H9 (cell line): ENCODE results near the gene C3. TPM values are rescaled to one million over a fixed set of nuclear protein-coding genes. Genes with fewer than 3 reads are reported as not detected.

Source experiments
- DNase-seq: peaks from one replicate; pipeline ENCODE4 v3.0.0-alpha.2; 2017
- H2AFZ ChIP-seq: one replicate; pipeline ENCODE4 v1.6.1; 2013; ENCODE audit warnings: mild to moderate bottlenecking, low read length, control low read depth, moderate library complexity
- H2AK5ac ChIP-seq: 2 replicates; pipeline ENCODE4 v1.6.1; 2013; ENCODE audit warnings: low read length, control low read depth, mixed read lengths; ENCODE audit not compliant: insufficient read length
- H2BK120ac ChIP-seq: one replicate; pipeline ENCODE4 v1.6.1; 2013; ENCODE audit warnings: low read depth, mild to moderate bottlenecking, low read length, control low read depth, inconsistent platforms; ENCODE audit not compliant: poor library complexity, severe bottlenecking
- H2BK12ac ChIP-seq: 2 replicates; pipeline ENCODE4 v1.6.1; 2013; ENCODE audit warnings: low read length, control low read depth, mixed read lengths, low read depth; ENCODE audit not compliant: insufficient read length
- H2BK15ac ChIP-seq: 2 replicates; pipeline ENCODE4 v1.6.1; 2013; ENCODE audit warnings: low read depth, low read length, control low read depth
- H2BK20ac ChIP-seq: one replicate; pipeline ENCODE4 v1.6.1; 2013; ENCODE audit warnings: low read depth, mild to moderate bottlenecking, low read length, control low read depth, inconsistent platforms; ENCODE audit not compliant: poor library complexity, severe bottlenecking
- H2BK5ac ChIP-seq: 2 replicates; pipeline ENCODE4 v1.6.1; 2013; ENCODE audit warnings: low read length, control low read depth, mixed read lengths; ENCODE audit not compliant: insufficient read length
- H3K14ac ChIP-seq: 2 replicates; pipeline ENCODE4 v1.6.1; 2013; ENCODE audit warnings: low read length, control low read depth; ENCODE audit not compliant: insufficient read depth
- H3K18ac ChIP-seq: 2 replicates; pipeline ENCODE4 v1.6.1; 2013; ENCODE audit warnings: low read depth, mild to moderate bottlenecking, mixed read lengths, low read length, control low read depth; ENCODE audit not compliant: insufficient read length
- H3K23ac ChIP-seq: 2 replicates; pipeline ENCODE4 v1.6.1; 2013; ENCODE audit warnings: low read length, control low read depth, mixed read lengths, low read depth; ENCODE audit not compliant: insufficient read length
- H3K23me2 ChIP-seq: 2 replicates; pipeline ENCODE4 v1.6.1; 2013; ENCODE audit warnings: low read depth, mild to moderate bottlenecking, mixed read lengths, low read length, control low read depth; ENCODE audit not compliant: insufficient read length, poor library complexity, severe bottlenecking
- H3K27ac ChIP-seq: 2 replicates; pipeline ENCODE4 v1.5.1; 2013; ENCODE audit warnings: low read length, control low read depth, mixed read lengths, low read depth; ENCODE audit not compliant: insufficient read length
- H3K27me3 ChIP-seq: 2 replicates; pipeline ENCODE4 v1.6.1; 2013; ENCODE audit warnings: low read length, control low read depth, inconsistent platforms; ENCODE audit not compliant: insufficient read depth
- H3K4ac ChIP-seq: 2 replicates; pipeline ENCODE4 v1.6.1; 2013; ENCODE audit warnings: low read depth, mild to moderate bottlenecking, control low read depth, inconsistent platforms, low read length, moderate library complexity
- H3K4me1 ChIP-seq: 2 replicates; pipeline ENCODE4 v1.6.1; 2013; ENCODE audit warnings: low read length, control low read depth, inconsistent platforms; ENCODE audit not compliant: insufficient read depth
- H3K4me2 ChIP-seq: 2 replicates; pipeline ENCODE4 v1.6.1; 2013; ENCODE audit warnings: low read length, control low read depth, mixed read lengths; ENCODE audit not compliant: insufficient read length, insufficient read depth
- H3K56ac ChIP-seq: 2 replicates; pipeline ENCODE4 v1.6.1; 2013; ENCODE audit warnings: low read depth, mild to moderate bottlenecking, mixed read lengths, low read length, control low read depth; ENCODE audit not compliant: insufficient read length
- H3K79me1 ChIP-seq: 2 replicates; pipeline ENCODE4 v1.6.1; 2013; ENCODE audit warnings: low read depth, mild to moderate bottlenecking, moderate library complexity, low read length, control low read depth, inconsistent platforms; ENCODE audit not compliant: insufficient read depth, poor library complexity, severe bottlenecking
- H3K79me2 ChIP-seq: 2 replicates; pipeline ENCODE4 v1.6.1; 2013; ENCODE audit warnings: low read length, control low read depth, inconsistent platforms; ENCODE audit not compliant: insufficient read depth
- H3K9ac ChIP-seq: 2 replicates; pipeline ENCODE4 v1.6.1; 2013; ENCODE audit warnings: low read length, control low read depth, mixed read lengths; ENCODE audit not compliant: insufficient read length; ENCODE audit errors: extremely low read depth
- H3K9me3 ChIP-seq: one replicate; pipeline ENCODE4 v1.6.1; 2013; ENCODE audit warnings: low read depth, low read length, inconsistent platforms; ENCODE audit not compliant: control insufficient read depth
- H3T11ph ChIP-seq: one replicate; pipeline ENCODE4 v1.6.1; 2013; ENCODE audit warnings: mild to moderate bottlenecking, low read length, control low read depth, inconsistent platforms
- H4K20me1 ChIP-seq: one replicate; pipeline ENCODE4 v1.6.1; 2013; ENCODE audit not compliant: control insufficient read depth, insufficient read length, insufficient read depth
- H4K5ac ChIP-seq: 2 replicates; pipeline ENCODE4 v1.6.1; 2013; ENCODE audit warnings: low read depth, mild to moderate bottlenecking, mixed read lengths, low read length, control low read depth; ENCODE audit not compliant: insufficient read length
- H4K8ac ChIP-seq: replicated peaks from 2 replicates; pipeline ENCODE4 v1.6.1; 2013; ENCODE audit warnings: low read length, control low read depth, mixed read lengths, low read depth; ENCODE audit not compliant: insufficient read length
- H4K91ac ChIP-seq: 2 replicates; pipeline ENCODE4 v1.6.1; 2013; ENCODE audit warnings: low read depth, mild to moderate bottlenecking, moderate library complexity, mixed read lengths, low read length, control low read depth; ENCODE audit not compliant: insufficient read length
- H3K27ac Mint-ChIP-seq, 3 experiments: 2 replicates in 2 of 3; 3 replicates in 1 of 3; pipeline ENCODE4 v1.8.0; 2020 to 2021; ENCODE audit warnings: mixed read lengths in 3 of 3, mild to moderate bottlenecking in 1 of 3, moderate library complexity in 1 of 3
- H3K27me3 Mint-ChIP-seq: 2 replicates; pipeline ENCODE4 v1.8.0; 2021; ENCODE audit warnings: low read depth, mild to moderate bottlenecking, moderate library complexity, mixed read lengths
- H3K36me3 Mint-ChIP-seq, 3 experiments: 2 replicates in 2 of 3; 3 replicates in 1 of 3; pipeline ENCODE4 v1.8.0; 2020 to 2021; ENCODE audit warnings: low read depth in 3 of 3, mixed read lengths in 3 of 3; ENCODE audit not compliant: insufficient read depth in 1 of 3
- H3K4me1 Mint-ChIP-seq, 2 experiments: 2 replicates each; pipeline ENCODE4 v1.8.0; 2020; ENCODE audit warnings: mixed read lengths in 2 of 2
- H3K4me3 Mint-ChIP-seq, 2 experiments: 2 replicates in 1 of 2; 3 replicates in 1 of 2; pipeline ENCODE4 v1.8.0; 2020 to 2021; ENCODE audit warnings: mild to moderate bottlenecking in 2 of 2, mixed read lengths in 2 of 2, moderate library complexity in 1 of 2
- H3K9me3 Mint-ChIP-seq, 2 experiments: 2 replicates in 1 of 2; 3 replicates in 1 of 2; pipeline ENCODE4 v1.8.0; 2020; ENCODE audit warnings: mild to moderate bottlenecking in 2 of 2, mixed read lengths in 2 of 2, moderate library complexity in 1 of 2
- CTCF ChIP-seq: fragments of 200-600 bp; sonication (generic); conservative IDR thresholded peaks from 3 replicates; pipeline ENCODE4 v1.8.0; 2021; ENCODE audit warnings: antibody characterized with exemption, mild to moderate bottlenecking
- WGBS: extraction: QIAGEN DNeasy Blood & Tissue Kit; methylation state at CpG from one replicate; pipeline ENCODE4 v1.1.7; 2013; ENCODE audit warnings: missing lambda C conversion rate, low lambda C conversion rate, mixed read lengths; ENCODE audit not compliant: insufficient read length; ENCODE audit errors: extremely low coverage; 5-methylcytosine and 5-hydroxymethylcytosine counted together
- total RNA-seq: library from RNA; stranded (reverse); gene quantifications from 2 replicates; pipeline ENCODE4 v1.2.1, GENCODE V29; 2021

The C3 gene
- total RNA-seq, 1 experiment from 2014 or later, result 5.9 TPM

- peaks cover 5 to 16% (median 12%) of the 10 kb centered on the region in 3 experiments; a peak in 6 of 7 replicates for H3K36me3 Mint-ChIP-seq
- H2BK120ac ChIP-seq, result no peak overlapping the region
- H2AK5ac ChIP-seq, result no peak overlapping the region
- no CpG with 5 or more reads among the region's 27 CpGs for WGBS
- H3K9me3 ChIP-seq, result no peaks in the 10 kb centered on the region
- H2BK20ac ChIP-seq, result no peak overlapping the region
- H3K4me3 Mint-ChIP-seq, result 0 out of 5 replicates have a peak overlapping the region, but pooled peaks of 1 of the 2 experiments have one; percentile 44
- no peak overlapping the region for H3K27ac ChIP-seq
- peak overlapping the region in 1 of 3 experiments; percentile 74; a peak in 1 of 7 replicates for H3K27ac Mint-ChIP-seq
- H2BK5ac ChIP-seq, result no peak overlapping the region
- no peak overlapping the region for H4K91ac ChIP-seq
- no peak overlapping the region for H3K14ac ChIP-seq
- H4K20me1 ChIP-seq, result peaks cover 2% of the 10 kb centered on the region
- no peak overlapping the region for H4K5ac ChIP-seq
- DNase-seq, result peak; percentile 98
- no peaks in the 10 kb centered on the region for H3K27me3 ChIP-seq
- peaks cover 0 to 2% of the 10 kb centered on the region in 2 experiments; a peak in 1 of 5 replicates for H3K9me3 Mint-ChIP-seq
- H3K9ac ChIP-seq, result no peak overlapping the region
- H3K4me1 Mint-ChIP-seq, result peaks cover 6 to 22% of the 10 kb centered on the region in 2 experiments
- no peaks in the 10 kb centered on the region for H3K79me1 ChIP-seq
- H3K4me1 ChIP-seq, result no peaks in the 10 kb centered on the region; the same call in 1 of the 2 replicates
- no peak for TF ChIP-seq CTCF
- H3K4ac ChIP-seq, result no peak overlapping the region
- no peak overlapping the region for H2AFZ ChIP-seq
- no peak overlapping the region for H3K4me2 ChIP-seq
- no peaks in the 10 kb centered on the region for H3K23me2 ChIP-seq
- H3K56ac ChIP-seq, result no peak overlapping the region
- H3T11ph ChIP-seq, result no peak overlapping the region
- no peaks in the 10 kb centered on the region; the same call in 1 of the 2 replicates for H3K27me3 Mint-ChIP-seq
- H3K79me2 ChIP-seq, result no peaks in the 10 kb centered on the region
- H2BK12ac ChIP-seq, result no peak overlapping the region
- H3K23ac ChIP-seq, result no peak overlapping the region
- no peak overlapping the region for H2BK15ac ChIP-seq
- no peak overlapping the region for H3K18ac ChIP-seq
- H4K8ac ChIP-seq, result no peak overlapping the region
These were observed 9.8 kb upstream of the C3 start for GRCh38 chr19:6730153-6730804.
